Gastroesophageal sphincter (tissue), 4 donors: ENCODE data around the gene BMERB1. TPM values are rescaled to one million over a fixed set of nuclear protein-coding genes. Genes with fewer than 3 reads are reported as not detected.

Experiments
- ATAC-seq: fragments of 150-250 bp; one replicate; pipeline ENCODE4 v1.9.1; 2016; ENCODE audit warnings: mild to moderate bottlenecking, moderate library complexity
- H3K27ac ChIP-seq, 4 donors: fragments of 200-600 bp; sonication (generic) in 3 of 4; 1 replicate in 3 of 4; 2 replicates in 1 of 4; pipeline ENCODE4 v1.5.1; 2016 to 2019
- H3K27me3 ChIP-seq: fragments of 200-600 bp; sonication (generic); one replicate; pipeline ENCODE4 v1.5.1; 2019
- H3K36me3 ChIP-seq, 2 donors: fragments of 200-600 bp; sonication (generic); one replicate each; pipeline ENCODE4 v1.5.1; 2019; ENCODE audit warnings: control low read depth in 1 of 2
- H3K4me1 ChIP-seq, 3 donors: fragments of 200-600 bp; sonication (generic); 1 replicate in 2 of 3; 2 replicates in 1 of 3; pipeline ENCODE4 v1.5.1; 2016 to 2019; ENCODE audit warnings: control low read depth in 2 of 3
- H3K4me3 ChIP-seq, 2 donors: fragments of 200-600 bp; sonication (generic); one replicate each; pipeline ENCODE4 v1.5.1; 2019; ENCODE audit warnings: mild to moderate bottlenecking in 1 of 2, moderate library complexity in 1 of 2
- H3K9me3 ChIP-seq, 3 donors: fragments of 200-600 bp; sonication (generic); one replicate each; pipeline ENCODE4 v1.5.1; 2017 to 2019; ENCODE audit warnings: control low read depth in 2 of 3
- EP300 ChIP-seq: sonication (generic); formaldehyde crosslinking; IDR thresholded peaks from one replicate; pipeline ENCODE4 v1.6.1; 2017; ENCODE audit warnings: antibody characterized with exemption, mild to moderate bottlenecking
- POLR2A ChIP-seq, 2 donors: fragments of 450-650 bp; IDR thresholded peaks; one replicate each; pipeline ENCODE4 v1.6.1; 2017; ENCODE audit warnings: antibody characterized with exemption in 2 of 2, mild to moderate bottlenecking in 2 of 2, moderate library complexity in 1 of 2
- POLR2AphosphoS5 ChIP-seq: sonication (generic); formaldehyde crosslinking; IDR thresholded peaks from one replicate; pipeline ENCODE4 v1.6.1; 2017; ENCODE audit warnings: antibody characterized with exemption
- WGBS, 2 donors: methylation state at CpG; one replicate each; pipeline ENCODE4 v1.1.5; 2018; ENCODE audit warnings: low coverage in 1 of 2; 5-methylcytosine and 5-hydroxymethylcytosine counted together
- total RNA-seq, 4 donors: library from RNA; depleted of rRNA; stranded (reverse); fragments of >200 nt; gene quantifications; one replicate each; pipeline ENCODE4 v1.1.0, GENCODE V29; 2016
- TF ChIP-seq, protein P1 (sequence below), 4 experiments: fragments of 200-600 bp in 2 of 4; fragments of 450-650 bp in 2 of 4; sonication (generic) in 1 of 4; IDR thresholded peaks; one replicate each; pipeline ENCODE4 v1.5.1; 2017 to 2019; ENCODE audit warnings: antibody characterized with exemption in 4 of 4, mild to moderate bottlenecking in 2 of 4, moderate library complexity in 2 of 4

Gene BMERB1
- total RNA-seq, 4 donors from 2014 or later, result 84.5 to 135 (median 101) TPM

- Histone ChIP-seq H3K4me3 (no peak overlapping the region), H3K27me3 (no peaks in the 10 kb centered on the region), H3K4me1 (no peaks in the 10 kb centered on the region), H3K27ac (no peak overlapping the region), H3K9me3 (no peaks in the 10 kb centered on the region), H3K36me3 (no peaks in the 10 kb centered on the region)
- TF ChIP-seq POLR2AphosphoS5 (no peak), POLR2A (IDR thresholded peaks at IDR 0.05) (no peak), EP300 (no peak)
- TF ChIP-seq, protein P1, sequence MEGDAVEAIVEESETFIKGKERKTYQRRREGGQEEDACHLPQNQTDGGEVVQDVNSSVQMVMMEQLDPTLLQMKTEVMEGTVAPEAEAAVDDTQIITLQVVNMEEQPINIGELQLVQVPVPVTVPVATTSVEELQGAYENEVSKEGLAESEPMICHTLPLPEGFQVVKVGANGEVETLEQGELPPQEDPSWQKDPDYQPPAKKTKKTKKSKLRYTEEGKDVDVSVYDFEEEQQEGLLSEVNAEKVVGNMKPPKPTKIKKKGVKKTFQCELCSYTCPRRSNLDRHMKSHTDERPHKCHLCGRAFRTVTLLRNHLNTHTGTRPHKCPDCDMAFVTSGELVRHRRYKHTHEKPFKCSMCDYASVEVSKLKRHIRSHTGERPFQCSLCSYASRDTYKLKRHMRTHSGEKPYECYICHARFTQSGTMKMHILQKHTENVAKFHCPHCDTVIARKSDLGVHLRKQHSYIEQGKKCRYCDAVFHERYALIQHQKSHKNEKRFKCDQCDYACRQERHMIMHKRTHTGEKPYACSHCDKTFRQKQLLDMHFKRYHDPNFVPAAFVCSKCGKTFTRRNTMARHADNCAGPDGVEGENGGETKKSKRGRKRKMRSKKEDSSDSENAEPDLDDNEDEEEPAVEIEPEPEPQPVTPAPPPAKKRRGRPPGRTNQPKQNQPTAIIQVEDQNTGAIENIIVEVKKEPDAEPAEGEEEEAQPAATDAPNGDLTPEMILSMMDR (IDR thresholded peaks at IDR 0.05), result no peak
- no peak for ATAC-seq
- 80 to 93% methylated on average over 1 of the region's 1 CpG for WGBS, 2 donors
Measured at GRCh38 chr16:15459791-15460190, 25.4 kb downstream of the BMERB1 start.

DNA sequence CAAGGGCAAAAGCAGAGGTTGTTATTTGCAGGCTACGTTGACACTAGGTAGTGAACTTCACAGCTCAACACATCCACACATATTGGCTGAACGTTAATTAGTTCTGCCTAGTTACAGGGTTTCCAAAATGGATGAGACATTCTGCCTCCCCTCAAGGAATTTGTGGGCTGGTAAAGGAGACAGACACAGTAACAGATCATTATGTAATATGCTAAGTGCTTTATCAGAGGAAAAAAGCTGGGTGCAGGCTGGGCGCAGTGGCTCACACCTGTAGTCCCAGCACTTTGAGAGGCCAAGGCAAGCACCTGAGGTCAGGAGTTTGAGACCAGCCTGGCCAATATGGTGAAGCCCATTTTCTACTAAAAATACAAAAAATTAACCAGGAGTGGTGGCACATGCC lies 26.2 kb downstream of the BMERB1 start:
- WGBS, 2 donors, result 78 to 100% methylated on average over 1 to 2 of the region's 3 CpGs

DNA sequence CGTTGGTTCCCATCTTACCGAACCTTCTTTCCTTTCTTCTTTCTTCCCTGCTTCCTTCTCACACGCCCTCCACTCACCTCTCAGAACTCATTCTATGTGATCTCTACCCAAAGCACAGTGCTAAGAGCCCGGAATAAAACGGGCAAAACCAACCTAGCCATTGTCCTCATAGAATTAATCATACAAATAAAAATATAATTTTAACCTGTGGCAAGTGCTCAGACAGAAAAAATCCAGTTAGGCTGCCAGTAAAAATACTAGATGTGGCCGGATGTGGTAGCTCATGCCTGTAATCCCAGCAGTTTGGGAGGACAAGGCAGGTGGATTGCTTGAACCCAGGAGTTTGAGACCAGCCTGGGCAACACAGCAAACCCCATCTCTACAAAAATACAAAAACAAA lies 27.0 kb downstream of the BMERB1 start:
- H3K27ac ChIP-seq, result no peak overlapping the region
- H3K27me3 ChIP-seq, result no peaks in the 10 kb centered on the region
- no peak for ATAC-seq
- WGBS, 2 donors, result 70 to 92% methylated on average over 3 to 6 of the region's 6 CpGs
- no peaks in the 10 kb centered on the region for H3K36me3 ChIP-seq
- H3K4me1 ChIP-seq, result no peaks in the 10 kb centered on the region
- H3K9me3 ChIP-seq, result no peaks in the 10 kb centered on the region
- TF ChIP-seq EP300 (no peak), POLR2A (IDR thresholded peaks at IDR 0.05) (no peak), POLR2AphosphoS5 (no peak)
- TF ChIP-seq, protein P1 (IDR thresholded peaks at IDR 0.05), result no peak
- no peak overlapping the region for H3K4me3 ChIP-seq

More for the DNA sequence above, 26.2 kb downstream of the BMERB1 start:
- Histone ChIP-seq H3K9me3 (no peaks in the 10 kb centered on the region), H3K4me3 (no peak overlapping the region), H3K27ac (no peak overlapping the region), H3K4me1 (no peaks in the 10 kb centered on the region), H3K27me3 (no peaks in the 10 kb centered on the region), H3K36me3 (no peaks in the 10 kb centered on the region)
- no peak for ATAC-seq
- TF ChIP-seq EP300 (no peak), POLR2A (IDR thresholded peaks at IDR 0.05) (no peak), POLR2AphosphoS5 (no peak)
- TF ChIP-seq, protein P1 (IDR thresholded peaks at IDR 0.05), result no peak

- TF ChIP-seq POLR2AphosphoS5 (no peak), POLR2A (IDR thresholded peaks at IDR 0.05) (no peak), EP300 (no peak)
- TF ChIP-seq, protein P1 (IDR thresholded peaks at IDR 0.05), result no peak
- no peak overlapping the region for H3K4me3 ChIP-seq
- no peaks in the 10 kb centered on the region for H3K36me3 ChIP-seq
- no peaks in the 10 kb centered on the region for H3K27me3 ChIP-seq
- no peak overlapping the region for H3K27ac ChIP-seq
- no peak for ATAC-seq
- WGBS, 2 donors, result 66 to 73% methylated on average over 4 of the region's 4 CpGs
- no peaks in the 10 kb centered on the region for H3K4me1 ChIP-seq
- peaks cover 0 to 4% (median 0%) of the 10 kb centered on the region in 3 donors for H3K9me3 ChIP-seq
Measured at GRCh38 chr16:15464401-15465186, 30.2 kb downstream of the BMERB1 start.

DNA sequence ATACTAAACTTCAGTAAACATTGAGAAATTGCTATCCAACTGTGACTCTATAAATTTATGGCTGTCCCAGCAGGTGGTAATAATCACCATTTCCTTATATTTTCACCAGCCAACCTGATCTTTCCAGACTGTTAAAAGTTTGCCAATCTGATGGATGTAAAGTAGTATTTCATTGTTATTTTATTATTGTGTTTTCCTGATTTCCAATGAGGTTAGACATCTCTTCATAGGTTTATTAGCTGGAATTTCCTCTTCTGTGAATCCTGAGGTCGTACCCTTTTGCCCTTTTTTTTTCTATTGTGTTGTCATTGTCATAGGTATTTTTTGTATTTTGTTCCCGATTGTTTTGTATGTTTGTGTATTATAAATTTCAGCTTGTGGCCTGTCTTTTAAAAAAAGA lies 31.7 kb downstream of the BMERB1 start:
- H3K27me3 ChIP-seq, result no peaks in the 10 kb centered on the region
- no peak overlapping the region for H3K27ac ChIP-seq
- ATAC-seq, result no peak
- TF ChIP-seq POLR2A (IDR thresholded peaks at IDR 0.05) (no peak), EP300 (no peak), POLR2AphosphoS5 (no peak)
- TF ChIP-seq, protein P1 (IDR thresholded peaks at IDR 0.05), result no peak
- no peak overlapping the region for H3K4me3 ChIP-seq
- peaks cover 0 to 4% (median 0%) of the 10 kb centered on the region in 3 donors for H3K9me3 ChIP-seq
- WGBS, 2 donors, result 83 to 94% methylated on average over 2 of the region's 2 CpGs
- no peaks in the 10 kb centered on the region for H3K4me1 ChIP-seq
- no peaks in the 10 kb centered on the region for H3K36me3 ChIP-seq
